ENCODE results near the gene SLC13A1. TPM values are rescaled to one million over a fixed set of nuclear protein-coding genes. Genes with fewer than 3 reads are reported as not detected.

The SLC13A1 gene
- total and polyA plus RNA-seq, 12 donors = not detected

- intact Hi-C loops (cut with DNase I) = no loop called here
- H3K27ac ChIP-seq = no peak overlapping the region
- DNase-seq (no peak), ATAC-seq (no peak)
- H3K4me3 ChIP-seq = no peak overlapping the region
- no peaks in the 10 kb centered on the region for H3K4me1 ChIP-seq
- no peaks in the 10 kb centered on the region for H3K27me3 ChIP-seq
- TF ChIP-seq, protein P1, sequence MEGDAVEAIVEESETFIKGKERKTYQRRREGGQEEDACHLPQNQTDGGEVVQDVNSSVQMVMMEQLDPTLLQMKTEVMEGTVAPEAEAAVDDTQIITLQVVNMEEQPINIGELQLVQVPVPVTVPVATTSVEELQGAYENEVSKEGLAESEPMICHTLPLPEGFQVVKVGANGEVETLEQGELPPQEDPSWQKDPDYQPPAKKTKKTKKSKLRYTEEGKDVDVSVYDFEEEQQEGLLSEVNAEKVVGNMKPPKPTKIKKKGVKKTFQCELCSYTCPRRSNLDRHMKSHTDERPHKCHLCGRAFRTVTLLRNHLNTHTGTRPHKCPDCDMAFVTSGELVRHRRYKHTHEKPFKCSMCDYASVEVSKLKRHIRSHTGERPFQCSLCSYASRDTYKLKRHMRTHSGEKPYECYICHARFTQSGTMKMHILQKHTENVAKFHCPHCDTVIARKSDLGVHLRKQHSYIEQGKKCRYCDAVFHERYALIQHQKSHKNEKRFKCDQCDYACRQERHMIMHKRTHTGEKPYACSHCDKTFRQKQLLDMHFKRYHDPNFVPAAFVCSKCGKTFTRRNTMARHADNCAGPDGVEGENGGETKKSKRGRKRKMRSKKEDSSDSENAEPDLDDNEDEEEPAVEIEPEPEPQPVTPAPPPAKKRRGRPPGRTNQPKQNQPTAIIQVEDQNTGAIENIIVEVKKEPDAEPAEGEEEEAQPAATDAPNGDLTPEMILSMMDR (IDR thresholded peaks at IDR 0.05) = no peak
- H3K9me3 ChIP-seq = no peaks in the 10 kb centered on the region
- WGBS, 2 donors = 88 to 89% methylated on average over 1 of the region's 1 CpG
- no peaks in the 10 kb centered on the region for H3K36me3 ChIP-seq
These were observed 63.8 kb downstream of the SLC13A1 start for GRCh38 chr7:123135960-123136359.

GRCh38 chr7:123133924-123134323 lies 65.8 kb downstream of the SLC13A1 start:
- ATAC-seq = no peak
- WGBS, 2 donors = 86 to 88% methylated on average over 5 of the region's 5 CpGs

DNA sequence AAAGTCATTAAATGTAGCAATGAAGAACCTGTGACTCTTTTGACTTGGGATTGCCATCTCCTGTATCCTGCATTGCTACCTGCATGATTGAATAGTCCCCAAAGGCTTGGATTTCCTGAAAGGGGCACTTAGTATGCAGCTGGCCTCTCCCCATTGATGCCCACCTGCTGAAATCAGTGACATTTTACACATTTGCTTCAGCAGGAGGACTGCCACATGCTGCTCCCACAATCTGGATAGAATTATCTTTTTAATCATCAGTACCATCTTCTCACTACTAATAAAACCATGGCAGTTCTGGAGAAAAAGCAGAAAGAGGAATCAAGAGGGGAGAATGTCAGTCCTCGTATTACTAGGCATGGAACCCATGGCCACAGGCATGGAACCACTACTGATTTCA lies 67.8 kb downstream of the SLC13A1 start:
- DNase-seq = no peak
- no peaks in the 10 kb centered on the region for H3K36me3 ChIP-seq
- TF ChIP-seq, protein P1 (IDR thresholded peaks at IDR 0.05) = no peak
- intact Hi-C loops (cut with DNase I) = no loop called here
- no peaks in the 10 kb centered on the region for H3K4me1 ChIP-seq
- no peaks in the 10 kb centered on the region for H3K27me3 ChIP-seq
- no peak for ATAC-seq
- WGBS, 2 donors = 86 to 89% methylated on average over 1 of the region's 1 CpG
- H3K4me3 ChIP-seq = no peak overlapping the region
- H3K9me3 ChIP-seq = no peaks in the 10 kb centered on the region
- no peak overlapping the region for H3K27ac ChIP-seq

More at GRCh38 chr7:123133924-123134323, 65.8 kb downstream of the SLC13A1 start:
- no peak for DNase-seq
- no peak overlapping the region for H3K27ac ChIP-seq
- no peak overlapping the region for H3K4me3 ChIP-seq
- TF ChIP-seq, protein P1 (IDR thresholded peaks at IDR 0.05) = no peak
- H3K9me3 ChIP-seq = no peaks in the 10 kb centered on the region
- H3K36me3 ChIP-seq = no peaks in the 10 kb centered on the region
- H3K27me3 ChIP-seq = no peaks in the 10 kb centered on the region
- intact Hi-C loops (cut with DNase I) = no loop called here
- H3K4me1 ChIP-seq = no peaks in the 10 kb centered on the region

DNA sequence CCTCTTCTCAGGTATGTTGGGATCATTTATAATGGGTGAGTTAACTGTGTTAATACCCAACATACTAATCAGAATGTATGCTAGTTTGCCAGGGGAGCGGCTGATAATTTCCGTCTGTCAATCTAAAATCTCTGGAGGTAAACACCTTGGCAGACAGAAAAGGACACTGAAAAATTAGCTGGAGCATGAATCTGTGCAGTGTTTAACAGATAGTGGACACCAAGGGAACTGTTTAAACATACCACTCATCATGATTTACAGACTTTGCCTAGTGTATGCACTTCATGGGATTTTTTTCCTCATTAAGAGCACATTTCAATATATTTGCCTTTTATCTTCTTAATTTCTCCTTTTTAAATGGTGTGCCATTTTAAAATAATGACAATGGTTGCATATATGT lies 68.2 kb downstream of the SLC13A1 start:
- ATAC-seq = no peak
- no peak overlapping the region for H3K4me3 ChIP-seq
- no peaks in the 10 kb centered on the region for H3K4me1 ChIP-seq
- no peaks in the 10 kb centered on the region for H3K36me3 ChIP-seq
- TF ChIP-seq, protein P1 (IDR thresholded peaks at IDR 0.05) = no peak
- no peak overlapping the region for H3K27ac ChIP-seq
- H3K27me3 ChIP-seq = no peaks in the 10 kb centered on the region
- intact Hi-C loops (cut with DNase I) = no loop called here
- WGBS, 2 donors = 55 to 61% methylated on average over 2 of the region's 2 CpGs
- no peaks in the 10 kb centered on the region for H3K9me3 ChIP-seq
- no peak for DNase-seq

All from heart right ventricle (tissue), 16 donors.